Measurements from ENCODE around the gene FBXL5.
"Not testable (repeated sequence)": the region's sequence is repeated elsewhere in the genome, so short reads cannot be mapped to it uniquely, and the experiment has no call there.

FBXL5 gene

DNA sequence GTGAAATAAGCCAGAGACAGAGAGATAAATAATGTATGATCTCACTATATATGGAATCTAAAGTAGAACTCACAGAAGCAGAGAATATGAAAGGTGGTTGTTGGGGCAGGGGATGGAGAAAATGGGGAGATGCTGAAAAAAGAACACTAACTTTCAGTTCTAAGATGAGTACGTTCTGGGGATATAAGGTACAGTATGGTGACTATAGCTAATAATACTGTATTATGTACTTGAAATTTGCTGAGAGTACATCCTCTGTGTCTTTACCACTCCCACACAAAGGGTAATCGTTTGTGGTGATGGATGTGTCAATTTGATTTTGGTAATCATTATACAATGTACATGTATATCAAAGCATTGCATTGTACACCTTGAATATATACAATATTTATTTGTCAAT, 6.6 kb downstream of the FBXL5 start:
- no peak for DNase-seq

DNA sequence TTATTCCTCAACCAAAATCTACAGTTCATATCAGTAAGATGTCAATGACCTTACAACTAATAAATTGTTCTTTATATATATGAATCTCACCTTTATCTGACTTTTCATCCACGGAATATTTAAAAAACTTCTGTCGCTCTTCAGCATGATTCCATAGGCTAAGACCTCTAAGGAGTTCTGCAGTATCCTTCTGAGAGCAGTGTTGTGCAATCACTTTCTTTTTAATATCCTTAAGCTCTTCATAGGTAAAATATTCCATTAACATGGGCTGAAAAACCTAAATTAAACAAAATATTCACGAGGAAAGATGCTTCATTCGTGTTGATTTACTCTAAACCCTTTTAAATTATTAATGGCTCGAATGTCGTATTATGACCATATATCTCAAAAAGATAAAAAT, 16.7 kb downstream of the FBXL5 start:
- DNase-seq = no peak

DNA sequence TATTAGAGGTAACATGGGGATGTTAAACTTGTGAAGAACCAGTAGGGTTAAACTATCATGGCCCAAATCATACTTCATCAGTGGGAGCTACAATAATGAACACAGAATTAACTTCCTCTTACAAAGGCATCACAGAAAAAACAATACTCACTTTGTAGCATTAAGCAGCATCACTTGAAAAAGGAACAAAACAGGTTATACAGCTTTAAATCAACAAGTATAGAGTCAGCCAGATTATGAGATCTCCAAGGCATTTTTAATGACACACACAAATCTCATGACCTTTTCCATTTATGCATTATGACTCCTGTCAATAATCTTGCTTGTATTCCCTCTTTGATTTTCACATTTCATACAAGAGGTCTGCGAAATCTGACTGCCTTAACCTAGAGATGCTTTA, 18.3 kb downstream of the FBXL5 start:
- DNase-seq = no peak

DNA sequence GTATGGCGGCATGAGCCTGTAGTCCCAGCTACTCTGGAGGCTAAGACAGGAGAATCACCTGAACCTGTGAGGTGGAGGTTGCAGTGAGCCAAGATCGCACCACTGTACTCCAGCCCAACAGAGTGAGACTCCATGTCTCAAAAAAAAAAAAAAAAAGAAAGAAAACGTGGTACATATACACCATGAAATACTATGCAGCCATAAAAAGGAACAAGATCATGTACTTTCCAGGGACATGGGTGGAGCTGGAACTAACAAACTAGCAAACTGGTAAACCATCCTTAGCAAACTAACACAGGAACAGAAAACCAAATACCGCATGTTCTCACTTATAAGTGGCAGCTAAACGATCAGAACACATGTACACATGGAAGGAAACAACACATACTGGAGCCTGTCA, 37.8 kb downstream of the FBXL5 start:
- DNase-seq = not testable (repeated sequence)

DNA sequence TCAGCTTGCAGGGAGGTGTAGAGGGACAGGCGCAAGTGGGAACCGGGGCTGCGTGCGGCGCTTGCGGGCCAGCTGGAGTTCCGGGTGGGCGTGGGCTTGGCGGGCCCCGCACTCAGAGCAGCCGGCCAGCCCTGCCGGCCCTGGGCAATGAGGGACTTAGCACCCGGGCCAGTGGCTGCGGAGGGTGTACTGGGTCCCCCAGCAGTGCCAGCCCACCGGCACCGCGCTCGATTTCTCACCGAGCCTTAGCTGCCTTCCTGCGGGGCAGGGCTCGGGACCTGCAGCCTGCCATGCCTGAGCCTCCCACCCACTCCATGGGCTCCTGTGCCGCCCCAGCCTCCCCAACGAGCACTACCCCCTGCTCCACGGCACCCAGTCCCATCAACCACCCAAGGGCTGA, 40.3 kb downstream of the FBXL5 start:
- DNase-seq = not testable (repeated sequence)

DNA sequence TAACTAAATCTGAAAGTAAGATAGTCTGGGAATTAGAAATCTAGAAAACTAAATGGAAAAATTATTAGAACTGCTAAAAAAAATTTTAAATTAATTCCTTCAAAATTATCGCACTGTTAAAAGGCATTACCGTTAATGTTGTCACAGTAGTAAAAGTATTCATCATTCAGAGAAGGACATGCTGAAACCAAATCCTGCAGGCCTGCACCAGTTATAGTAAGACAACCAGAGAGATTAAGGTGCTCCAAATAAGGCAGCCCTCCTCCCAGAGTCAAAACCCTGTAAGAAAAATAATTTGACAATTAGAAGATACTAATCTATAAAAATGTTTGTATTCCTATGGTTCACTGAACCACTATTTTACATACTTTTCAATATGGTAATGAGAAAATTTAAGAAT, 43.0 kb downstream of the FBXL5 start:
- DNase-seq = no peak

DNA sequence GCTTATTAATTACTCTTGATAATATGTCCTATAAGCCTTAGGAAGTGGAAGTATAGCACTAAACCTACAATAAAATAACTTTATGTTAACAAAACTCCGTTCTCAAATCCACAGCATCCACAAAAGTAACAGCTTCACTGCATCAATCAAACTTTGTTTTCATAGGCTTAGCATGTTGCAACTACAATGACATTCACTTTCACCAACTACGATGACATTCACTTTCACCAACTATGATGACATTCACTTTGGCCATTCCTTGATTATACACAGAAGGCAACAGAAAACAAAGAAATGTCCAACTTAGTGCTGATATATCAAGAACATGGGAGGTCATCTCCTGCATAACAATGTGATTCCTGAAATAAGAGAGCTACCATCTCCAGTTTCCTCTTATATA, 44.3 kb downstream of the FBXL5 start:
- DNase-seq = no peak

DNA sequence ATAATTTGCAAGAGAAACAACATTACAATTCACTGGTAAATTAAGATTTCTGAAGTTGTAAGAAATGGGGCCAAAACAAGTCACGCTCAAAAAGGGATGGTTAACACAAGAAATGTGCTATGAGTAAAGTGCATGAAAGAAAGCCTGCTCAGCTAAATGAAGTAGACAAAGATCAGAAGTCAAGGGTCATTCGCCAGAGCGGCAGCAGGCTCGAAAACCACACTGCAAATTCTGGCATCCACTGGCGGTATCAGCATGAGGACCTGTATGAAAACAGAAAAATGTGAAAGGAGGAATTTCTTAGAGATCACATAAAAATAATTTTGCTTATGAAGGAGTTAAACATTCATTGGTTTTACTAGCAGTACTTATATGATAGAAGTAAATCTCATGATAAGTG, 49.6 kb downstream of the FBXL5 start:
- no peak for DNase-seq

DNA sequence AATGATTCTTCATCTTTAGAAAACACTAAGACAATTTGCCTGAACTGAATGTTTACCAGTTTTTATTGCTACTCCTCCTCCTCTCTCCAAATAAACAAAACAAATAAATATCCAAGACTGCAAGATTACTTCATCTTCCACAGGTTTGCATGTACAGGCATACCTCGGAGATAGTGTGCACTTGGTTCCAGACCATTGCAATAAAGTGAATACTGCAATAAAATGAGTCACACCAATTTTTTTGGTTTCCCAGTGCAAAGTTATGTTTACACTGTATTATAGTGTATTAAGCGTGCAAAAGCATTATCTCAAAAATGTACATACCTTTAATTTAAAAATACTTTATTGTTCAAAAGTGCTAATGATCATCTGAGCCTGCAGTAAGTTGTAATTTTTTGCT, 53.3 kb downstream of the FBXL5 start:
- DNase-seq = no peak

DNA sequence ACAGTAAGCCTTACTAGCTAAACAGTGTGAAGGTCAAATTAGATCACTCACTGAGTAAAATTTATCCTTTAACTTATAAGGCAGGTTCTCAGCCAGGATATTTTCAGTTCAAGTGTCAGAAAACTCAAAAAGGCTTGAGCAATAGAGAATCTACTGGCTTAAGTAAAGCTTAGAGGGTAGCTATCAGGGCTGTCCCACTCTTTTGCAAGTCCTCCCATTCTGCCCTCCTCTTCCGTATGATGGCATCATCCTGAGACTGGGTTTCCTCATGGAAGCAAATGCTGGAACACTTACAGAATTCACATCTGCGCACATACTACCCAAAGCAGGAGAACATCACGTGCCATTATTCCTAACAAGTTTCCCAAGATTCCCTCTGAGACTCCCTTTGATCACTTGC, 55.0 kb downstream of the FBXL5 start:
- no peak for DNase-seq

DNA sequence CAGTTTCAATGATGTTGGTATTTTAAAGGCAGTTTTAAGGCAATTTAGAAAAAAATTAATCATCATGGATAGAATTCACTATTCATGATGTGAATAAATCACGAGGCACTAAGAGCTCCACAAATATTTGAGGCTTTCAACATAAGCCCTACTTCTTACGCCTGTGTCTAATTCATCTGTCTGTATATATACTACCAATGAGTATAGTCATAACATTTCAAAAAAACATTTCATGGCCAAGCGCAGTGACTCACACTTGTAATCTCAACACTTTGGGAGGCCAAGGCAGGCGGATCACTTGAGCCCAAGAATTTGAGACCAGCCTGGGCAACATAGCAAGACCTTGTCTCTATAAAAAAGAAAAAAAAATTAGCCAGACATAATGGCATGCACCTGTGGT, 56.5 kb downstream of the FBXL5 start:
- DNase-seq = no peak

DNA sequence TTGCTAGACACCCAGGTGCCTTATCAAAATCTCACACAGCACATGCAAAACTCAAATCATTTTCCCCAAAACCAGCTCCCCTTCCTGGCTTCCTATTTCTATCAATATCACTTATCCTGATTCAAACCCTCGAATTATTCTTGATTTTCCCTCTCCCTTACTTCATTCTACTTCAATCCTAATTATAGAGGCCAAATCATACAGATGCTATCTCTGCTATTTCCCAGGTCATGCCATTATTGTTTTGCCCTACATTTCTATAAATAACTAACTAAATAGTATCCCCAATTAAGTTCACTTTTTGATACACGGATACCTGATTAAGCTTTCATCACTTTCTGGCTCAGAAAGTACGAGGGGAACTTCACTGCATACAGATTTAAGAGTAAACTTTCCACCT, 62.4 kb downstream of the FBXL5 start:
- DNase-seq = no peak

DNA sequence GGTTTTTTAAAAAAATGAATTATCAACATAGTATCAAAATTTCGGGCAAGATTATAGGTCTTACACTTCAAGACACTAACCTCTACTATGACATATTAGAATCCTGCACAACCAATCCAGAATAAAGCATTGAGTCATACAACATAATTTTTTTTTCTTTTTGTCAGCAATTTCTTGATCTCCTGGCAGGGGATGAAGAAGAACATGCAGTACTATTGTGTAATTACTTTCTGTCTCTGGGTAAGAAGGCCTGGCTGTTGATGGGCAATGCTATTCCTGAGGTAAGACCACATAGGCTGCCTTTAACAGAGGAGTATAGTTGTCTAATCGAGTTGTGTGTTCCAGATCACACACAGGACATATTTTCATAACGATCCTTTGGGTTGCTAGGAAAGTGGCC, 67.5 kb downstream of the FBXL5 start:
- DNase-seq = no peak

DNA sequence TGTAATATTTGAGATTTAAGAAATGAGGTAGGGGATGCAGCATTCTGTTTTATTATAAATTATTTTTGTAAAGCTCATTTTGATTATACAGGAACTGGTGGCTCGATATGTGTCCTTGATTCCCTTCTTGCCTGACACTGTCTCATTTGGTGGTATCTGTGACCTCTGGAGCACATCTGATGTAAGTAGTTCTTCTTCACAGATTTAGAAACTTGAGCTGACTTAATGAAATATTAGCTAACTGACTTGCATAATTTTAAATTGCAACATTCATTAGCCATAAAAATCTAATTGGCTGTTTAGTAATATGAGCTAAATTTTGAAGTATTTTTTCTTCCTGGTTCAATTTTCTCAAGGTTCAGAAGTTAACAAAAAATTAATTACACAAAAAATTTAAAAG, 69.1 kb downstream of the FBXL5 start:
- no peak for DNase-seq

DNA sequence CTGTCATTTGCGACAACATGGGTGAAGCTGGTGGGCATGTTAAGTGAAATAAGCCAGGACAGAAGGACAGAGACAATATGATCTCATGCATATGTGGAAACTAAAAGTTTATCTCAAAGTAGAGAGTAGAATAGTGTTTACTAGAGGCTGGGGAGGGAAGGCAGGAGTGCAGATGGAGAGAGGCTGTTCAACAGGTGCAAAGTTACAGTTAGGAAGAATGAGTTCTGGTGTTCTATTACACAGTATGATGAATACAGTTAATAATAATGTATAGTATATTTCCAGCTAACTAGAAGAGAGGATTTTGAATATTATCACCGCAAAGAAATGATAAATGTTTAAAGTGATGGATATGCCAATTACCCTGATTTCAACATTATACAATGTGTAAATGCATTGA, 69.8 kb downstream of the FBXL5 start:
- DNase-seq = no peak

DNA sequence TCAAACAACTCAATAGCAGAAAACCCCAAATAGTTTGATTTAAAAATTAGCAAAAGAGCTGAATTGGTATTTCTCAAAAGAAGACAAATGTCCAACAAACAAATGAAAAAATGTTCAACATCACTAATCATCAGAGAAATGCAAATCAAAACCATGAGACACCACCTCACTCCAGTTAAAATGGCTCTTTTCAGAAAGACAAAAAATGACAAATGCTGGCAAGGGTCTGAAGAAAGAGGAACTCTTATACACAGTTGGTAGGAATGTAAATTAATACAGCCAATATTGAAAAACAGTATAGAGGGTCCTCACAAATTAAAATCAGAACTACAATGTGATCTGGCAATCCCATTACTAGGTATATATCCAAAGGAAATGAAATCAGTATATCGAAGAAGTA, 70.4 kb downstream of the FBXL5 start:
- DNase-seq = no peak

DNA sequence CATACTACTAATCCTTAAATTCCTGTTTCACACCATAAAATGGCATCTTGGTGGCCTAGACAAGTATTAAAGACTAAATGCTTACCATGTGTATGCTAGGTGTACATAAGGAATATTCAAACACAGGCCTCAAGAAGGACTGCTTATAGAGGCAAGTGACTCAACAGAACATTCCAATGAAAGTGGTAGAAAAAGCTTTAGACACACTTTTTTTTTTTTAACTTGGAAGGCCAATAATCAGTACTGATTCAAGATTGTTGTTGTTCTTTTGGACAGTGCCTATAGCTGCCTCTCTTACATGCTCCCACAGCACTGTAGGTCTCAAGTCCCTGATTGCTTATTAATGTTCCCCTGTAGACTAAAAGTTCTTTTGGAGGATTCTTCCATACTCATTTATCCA, 77.6 kb downstream of the FBXL5 start:
- DNase-seq = no peak

DNA sequence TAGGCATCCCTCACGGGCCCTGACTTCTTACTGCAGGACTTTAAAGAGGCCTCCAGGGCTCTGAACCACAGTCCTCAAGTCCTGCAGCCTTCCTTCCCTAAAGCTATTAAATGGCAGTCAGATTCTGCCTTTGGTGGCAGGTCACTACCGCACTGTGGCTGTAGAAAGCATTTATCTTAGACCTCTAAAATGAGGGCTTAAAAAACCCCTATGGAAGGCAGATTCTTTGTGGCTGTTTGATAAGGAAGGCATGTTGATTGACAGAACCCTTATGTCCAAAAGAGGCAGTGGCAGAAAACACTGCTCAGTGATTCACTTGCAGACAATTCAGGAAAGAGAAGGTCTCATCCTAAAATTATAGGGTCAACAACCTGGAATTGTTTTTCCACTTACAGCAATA, 79.2 kb downstream of the FBXL5 start:
- no peak for DNase-seq

DNA sequence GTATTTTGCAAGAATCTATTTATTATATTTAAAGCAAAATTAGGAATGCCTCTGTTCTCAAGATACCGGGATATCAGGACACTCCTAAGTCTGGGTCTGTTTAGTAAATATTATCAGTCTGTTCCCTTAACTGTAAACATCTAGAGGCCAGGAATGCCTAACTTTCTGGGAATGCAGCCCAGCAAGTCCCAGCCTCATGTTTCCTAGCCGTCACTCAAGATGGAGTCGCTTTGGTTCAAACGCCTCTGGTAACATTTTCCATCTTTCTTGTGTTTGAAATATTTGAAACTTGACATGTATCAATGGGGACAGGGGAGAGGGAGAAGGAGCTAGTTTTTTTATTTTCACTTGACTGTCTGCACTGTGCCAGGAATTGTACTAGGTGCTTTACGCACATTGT, 85.4 kb downstream of the FBXL5 start:
- DNase-seq = no peak

DNA sequence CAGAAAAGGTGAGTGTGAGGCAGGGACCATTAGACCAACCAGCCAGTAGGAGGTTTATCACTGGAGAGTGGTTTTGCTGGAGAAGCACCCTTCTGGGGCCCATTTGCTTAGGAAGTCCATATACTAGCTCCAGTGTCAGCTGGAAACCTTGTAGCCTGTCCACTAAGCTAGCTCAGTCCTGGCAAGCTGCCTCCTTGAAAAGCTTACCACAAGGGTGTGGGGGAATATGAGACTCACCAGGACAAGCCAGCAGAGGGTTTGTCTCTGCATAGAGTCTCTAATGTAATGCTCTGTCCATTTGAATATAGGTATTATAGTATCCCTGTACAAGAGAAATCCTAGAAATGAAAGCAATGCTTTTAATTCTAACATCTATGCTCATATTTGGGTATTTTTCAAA, 86.3 kb downstream of the FBXL5 start:
- DNase-seq = no peak

DNA sequence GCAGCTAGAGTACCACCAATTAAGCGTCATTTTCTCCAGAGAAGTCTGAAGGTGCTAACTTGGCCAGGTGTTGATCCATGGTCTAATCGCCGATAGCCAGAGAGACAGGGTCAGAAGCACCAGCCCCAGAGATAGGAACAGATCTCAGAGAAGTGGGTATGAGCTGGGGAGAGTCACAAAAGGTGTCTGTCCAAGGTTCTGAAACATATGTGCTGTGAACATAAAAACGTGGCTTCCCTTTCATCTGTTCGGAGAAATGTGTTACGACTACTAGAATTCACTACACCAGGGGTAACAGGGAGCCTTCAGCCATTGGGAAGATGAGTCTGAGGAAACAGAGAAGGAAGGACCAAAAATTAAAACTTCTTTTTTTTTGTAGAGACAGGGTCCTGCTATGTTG, 91.3 kb downstream of the FBXL5 start:
- no peak for DNase-seq

DNA sequence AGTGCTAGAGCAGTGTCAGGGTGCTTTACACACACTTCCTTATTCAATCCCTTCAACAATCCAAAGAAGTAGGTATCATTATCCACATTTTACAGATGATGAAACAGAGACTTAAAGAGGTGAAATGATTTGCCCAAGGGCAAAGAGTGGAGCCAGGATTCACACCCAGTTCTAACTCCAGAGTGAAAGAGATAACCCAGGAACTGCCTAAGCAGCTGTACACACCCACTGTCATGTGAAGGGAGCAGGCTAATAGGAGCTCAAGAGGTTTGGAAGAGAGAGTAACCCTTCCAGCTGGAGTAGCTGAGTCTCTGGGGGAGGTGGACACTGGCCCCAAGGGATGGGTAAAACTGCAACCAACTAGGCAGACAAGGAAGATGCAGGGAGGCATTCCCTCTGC, 92.5 kb downstream of the FBXL5 start:
- DNase-seq = no peak

DNA sequence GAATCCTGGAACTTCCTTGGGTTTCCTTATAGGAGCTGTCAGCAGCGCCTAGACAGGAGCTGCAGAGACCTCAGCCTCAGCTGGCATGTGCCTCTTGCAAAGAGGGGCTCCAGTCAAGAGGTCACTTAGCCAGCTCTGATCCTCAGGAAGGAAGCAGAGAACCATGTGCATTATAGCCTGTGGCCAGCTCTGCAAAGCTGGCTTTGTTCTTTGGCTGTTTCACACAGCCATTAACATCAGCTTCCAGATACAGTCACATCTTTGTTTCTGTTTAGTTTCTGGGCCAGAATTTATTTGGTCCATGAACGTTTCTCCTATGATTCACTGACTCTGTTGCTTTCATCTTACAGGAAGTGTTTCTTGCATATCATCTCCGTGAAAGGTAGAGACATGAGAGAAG, 93.0 kb downstream of the FBXL5 start:
- no peak for DNase-seq

DNA sequence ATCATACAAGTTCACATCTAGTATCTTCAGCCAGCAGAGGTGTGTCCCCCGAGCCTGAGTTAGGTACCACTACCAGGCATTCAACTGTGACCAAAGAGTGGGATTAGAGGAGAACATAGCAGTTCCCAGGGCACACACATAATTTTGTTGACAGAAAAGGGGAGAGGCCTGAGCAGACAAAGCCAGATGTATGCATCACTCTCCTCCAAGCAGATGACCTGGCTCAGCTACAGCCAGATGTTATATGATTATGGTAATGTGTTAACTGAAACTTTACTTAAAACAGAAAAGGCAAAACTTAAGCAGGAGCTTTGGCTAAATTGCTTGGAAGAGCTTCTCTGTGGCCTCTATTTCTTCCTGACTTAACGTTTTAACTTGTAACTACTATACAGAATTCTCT, 96.6 kb downstream of the FBXL5 start:
- no peak for DNase-seq

DNA sequence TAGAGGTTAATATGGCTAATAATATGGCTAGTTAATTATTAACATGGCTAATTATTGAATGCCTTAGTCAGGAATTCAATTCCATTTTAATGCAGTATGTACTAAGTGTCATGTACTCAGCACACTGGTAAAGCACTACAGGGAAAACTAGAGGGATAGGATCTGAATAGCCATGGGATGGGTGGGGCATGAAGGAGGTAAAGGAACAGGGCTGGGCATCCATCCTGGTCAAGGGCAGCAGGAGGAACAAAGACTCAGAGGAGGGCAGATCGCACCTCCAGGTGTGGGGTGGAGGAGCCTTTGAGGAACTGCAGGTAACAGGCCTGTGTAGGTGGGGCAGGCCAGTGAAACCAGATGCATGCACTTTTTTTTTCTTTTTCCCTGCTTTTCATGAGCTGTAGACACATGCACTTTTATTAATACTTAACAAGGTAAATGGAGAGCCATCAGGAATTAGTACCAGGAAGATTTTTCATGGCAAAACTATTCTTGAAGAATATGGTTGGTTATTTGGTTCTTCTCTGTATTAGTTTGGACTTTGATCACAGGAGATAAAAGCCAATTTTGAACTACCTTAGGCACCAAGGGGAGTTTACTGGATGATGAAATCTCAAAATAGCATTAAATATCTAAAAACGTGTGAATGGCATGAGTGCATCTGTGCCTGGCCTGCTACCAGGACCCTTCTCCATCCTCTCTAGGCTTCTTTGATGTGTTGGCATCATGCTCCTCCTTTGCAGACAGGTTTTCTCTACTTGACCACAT, 97.2 kb downstream of the FBXL5 start:
- no peak for DNase-seq

Measured in stimulated activated CD4-positive, alpha-beta T cell treated with anti-CD3 and anti-CD28 coated beads, Interleukin-2, amount 100 ng/mL, for 48 hours (primary cell).